ENCODE results near the gene C20orf202. TPM values are rescaled to one million over a fixed set of nuclear protein-coding genes. Genes with fewer than 3 reads are reported as not detected.

Gene C20orf202
- total RNA-seq, 1 experiment from 2014 or later: not detected

DNA sequence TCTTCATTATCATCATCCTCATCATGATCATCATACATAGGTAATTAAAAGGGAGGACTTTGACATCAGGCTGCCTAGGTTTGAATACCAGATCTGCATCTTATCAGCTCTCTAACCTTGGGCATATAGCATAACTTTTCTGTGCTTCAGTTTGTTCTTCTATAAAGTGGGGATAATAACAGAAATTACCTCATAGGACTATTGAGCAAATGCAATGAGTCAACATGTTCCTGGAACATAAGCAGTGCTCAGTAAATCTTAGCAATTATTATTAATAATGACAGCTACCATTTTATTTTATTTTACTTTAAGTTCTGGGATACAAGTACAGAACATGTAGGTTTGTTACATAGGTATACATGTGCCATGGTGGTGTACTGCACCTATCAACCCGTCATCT is 7.2 kb downstream of the C20orf202 start:
- H3K9me2 ChIP-seq (ENCODE audit: insufficient read depth): no peaks in the 10 kb centered on the region

More for the DNA sequence above, 7.2 kb downstream of the C20orf202 start:
- Histone ChIP-seq H3K27ac (ENCODE audit: low read depth, low read length) (no peak overlapping the region), H3K4me3 (replicated peaks in 1 of 2; ENCODE audit: low read depth in 1 of 2, low read length in 2 of 2) (no peak overlapping the region), H2AFZ (ENCODE audit: low read depth, low read length, poor library complexity, severe bottlenecking) (no peak overlapping the region), H3K27me3 (ENCODE audit: insufficient read depth, low read length) (peaks cover 11% of the 10 kb centered on the region), H3K9me3 (ENCODE audit: control insufficient read depth in 1 of 2, insufficient read depth in 1 of 2, low read depth in 1 of 2, low read length in 2 of 2) (no peaks in the 10 kb centered on the region), H3K79me2 (ENCODE audit: insufficient read depth, low read length) (no peaks in the 10 kb centered on the region), H3K9ac (ENCODE audit: low read length) (no peak overlapping the region), H3K4me1 (ENCODE audit: control insufficient read depth in 1 of 2, insufficient read depth in 2 of 2, low read length in 2 of 2) (peaks cover 5 to 16% of the 10 kb centered on the region in 2 experiments; a peak in 3 of 4 replicates), H3K36me3 (ENCODE audit: control insufficient read depth in 1 of 2, insufficient read depth in 2 of 2, low read length in 2 of 2) (no peaks in the 10 kb centered on the region), H3K4me2 (ENCODE audit: low read length) (no peak overlapping the region), H4K20me1 (ENCODE audit: insufficient read depth) (no peaks in the 10 kb centered on the region)
- DNase-seq (ENCODE audit: low read depth, low spot score) (no peak), ATAC-seq (no peak)
- BruUV-seq (replicated peaks): no TSS peak
- intact Hi-C loops (cut with micrococcal nuclease): loop anchor here (10.0 kb wide), 3 partner anchors 96 to 254 kb away; partner anchors contain the start of genes NSFL1C and PSMF1
- TF ChIP-seq, protein P1, sequence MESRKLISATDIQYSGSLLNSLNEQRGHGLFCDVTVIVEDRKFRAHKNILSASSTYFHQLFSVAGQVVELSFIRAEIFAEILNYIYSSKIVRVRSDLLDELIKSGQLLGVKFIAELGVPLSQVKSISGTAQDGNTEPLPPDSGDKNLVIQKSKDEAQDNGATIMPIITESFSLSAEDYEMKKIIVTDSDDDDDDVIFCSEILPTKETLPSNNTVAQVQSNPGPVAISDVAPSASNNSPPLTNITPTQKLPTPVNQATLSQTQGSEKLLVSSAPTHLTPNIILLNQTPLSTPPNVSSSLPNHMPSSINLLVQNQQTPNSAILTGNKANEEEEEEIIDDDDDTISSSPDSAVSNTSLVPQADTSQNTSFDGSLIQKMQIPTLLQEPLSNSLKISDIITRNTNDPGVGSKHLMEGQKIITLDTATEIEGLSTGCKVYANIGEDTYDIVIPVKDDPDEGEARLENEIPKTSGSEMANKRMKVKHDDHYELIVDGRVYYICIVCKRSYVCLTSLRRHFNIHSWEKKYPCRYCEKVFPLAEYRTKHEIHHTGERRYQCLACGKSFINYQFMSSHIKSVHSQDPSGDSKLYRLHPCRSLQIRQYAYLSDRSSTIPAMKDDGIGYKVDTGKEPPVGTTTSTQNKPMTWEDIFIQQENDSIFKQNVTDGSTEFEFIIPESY (IDR thresholded peaks at IDR 0.05; ENCODE audit: extremely low read depth, insufficient replicate concordance, low read length): no peak
- TF ChIP-seq, protein P2, sequence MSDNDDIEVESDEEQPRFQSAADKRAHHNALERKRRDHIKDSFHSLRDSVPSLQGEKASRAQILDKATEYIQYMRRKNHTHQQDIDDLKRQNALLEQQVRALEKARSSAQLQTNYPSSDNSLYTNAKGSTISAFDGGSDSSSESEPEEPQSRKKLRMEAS (IDR thresholded peaks at IDR 0.05): no peak
- no peak for TF ChIP-seq ELF1 (IDR thresholded peaks at IDR 0.05; ENCODE audit: borderline replicate concordance, low read depth)
- TF ChIP-seq CEBPB (IDR thresholded peaks at IDR 0.05; ENCODE audit: low read depth): no peak
- TF ChIP-seq, protein P3, sequence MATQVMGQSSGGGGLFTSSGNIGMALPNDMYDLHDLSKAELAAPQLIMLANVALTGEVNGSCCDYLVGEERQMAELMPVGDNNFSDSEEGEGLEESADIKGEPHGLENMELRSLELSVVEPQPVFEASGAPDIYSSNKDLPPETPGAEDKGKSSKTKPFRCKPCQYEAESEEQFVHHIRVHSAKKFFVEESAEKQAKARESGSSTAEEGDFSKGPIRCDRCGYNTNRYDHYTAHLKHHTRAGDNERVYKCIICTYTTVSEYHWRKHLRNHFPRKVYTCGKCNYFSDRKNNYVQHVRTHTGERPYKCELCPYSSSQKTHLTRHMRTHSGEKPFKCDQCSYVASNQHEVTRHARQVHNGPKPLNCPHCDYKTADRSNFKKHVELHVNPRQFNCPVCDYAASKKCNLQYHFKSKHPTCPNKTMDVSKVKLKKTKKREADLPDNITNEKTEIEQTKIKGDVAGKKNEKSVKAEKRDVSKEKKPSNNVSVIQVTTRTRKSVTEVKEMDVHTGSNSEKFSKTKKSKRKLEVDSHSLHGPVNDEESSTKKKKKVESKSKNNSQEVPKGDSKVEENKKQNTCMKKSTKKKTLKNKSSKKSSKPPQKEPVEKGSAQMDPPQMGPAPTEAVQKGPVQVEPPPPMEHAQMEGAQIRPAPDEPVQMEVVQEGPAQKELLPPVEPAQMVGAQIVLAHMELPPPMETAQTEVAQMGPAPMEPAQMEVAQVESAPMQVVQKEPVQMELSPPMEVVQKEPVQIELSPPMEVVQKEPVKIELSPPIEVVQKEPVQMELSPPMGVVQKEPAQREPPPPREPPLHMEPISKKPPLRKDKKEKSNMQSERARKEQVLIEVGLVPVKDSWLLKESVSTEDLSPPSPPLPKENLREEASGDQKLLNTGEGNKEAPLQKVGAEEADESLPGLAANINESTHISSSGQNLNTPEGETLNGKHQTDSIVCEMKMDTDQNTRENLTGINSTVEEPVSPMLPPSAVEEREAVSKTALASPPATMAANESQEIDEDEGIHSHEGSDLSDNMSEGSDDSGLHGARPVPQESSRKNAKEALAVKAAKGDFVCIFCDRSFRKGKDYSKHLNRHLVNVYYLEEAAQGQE (IDR thresholded peaks at IDR 0.05; ENCODE audit: low read depth): no peak
- no peak for TF ChIP-seq TCF7L2 (IDR thresholded peaks at IDR 0.05; ENCODE audit: borderline replicate concordance, extremely low read depth, insufficient read depth, insufficient read length)
- TF ChIP-seq FOSL1 (IDR thresholded peaks at IDR 0.05; ENCODE audit: low read depth): no peak
- TF ChIP-seq POLR2A (IDR thresholded peaks at IDR 0.05; ENCODE audit: borderline replicate concordance, extremely low read depth, insufficient read depth, insufficient read length): no peak
- CTCF ChIA-PET: interaction anchor here (1.1 to 1.5 kb wide), 3 partner anchors 102 to 293 kb away, joined by 3 to 4 read pairs (median 3); no protein-coding TSS in a partner anchor
- RAD21 ChIA-PET (ENCODE audit: low non-redundant PET in 1 of 2, low total read pairs in 2 of 2, uncharacterized antibody in 2 of 2, unreplicated experiment in 2 of 2): no interaction called here
- POLR2A ChIA-PET: no interaction called here

All from HCT116 (cell line).